Measurements from ENCODE around the gene C11orf21.

GRCh38 chr11:2346014-2346413 is 44.3 kb upstream of the C11orf21 start:
- no peak for TF ChIP-seq GATA3 (IDR thresholded peaks at IDR 0.05; ENCODE audit: low read depth, low read length)
- TF ChIP-seq GATA2 (IDR thresholded peaks at IDR 0.05; ENCODE audit: low read depth, low read length), result no peak

Data from SH-SY5Y (cell line).